Nephron progenitor cell (in vitro differentiated cells): ENCODE results near the gene CELF3.

Source experiments
- DNase-seq: peaks from one replicate; pipeline ENCODE4 v3.0.0; 2021
- H3K27ac Mint-ChIP-seq: 2 replicates; pipeline ENCODE4 v1.8.0; 2021; ENCODE audit warnings: mild to moderate bottlenecking, moderate library complexity, mixed read lengths
- H3K27me3 Mint-ChIP-seq: 2 replicates; pipeline ENCODE4 v1.8.0; 2021; ENCODE audit warnings: mild to moderate bottlenecking, low read depth, mixed read lengths; ENCODE audit not compliant: poor library complexity
- H3K36me3 Mint-ChIP-seq: 2 replicates; pipeline ENCODE4 v1.8.0; 2021; ENCODE audit warnings: low read depth, mixed read lengths
- H3K4me1 Mint-ChIP-seq: 2 replicates; pipeline ENCODE4 v1.8.0; 2021; ENCODE audit warnings: mixed read lengths
- H3K4me3 Mint-ChIP-seq: 2 replicates; pipeline ENCODE4 v1.8.0; 2021; ENCODE audit warnings: mild to moderate bottlenecking, moderate library complexity, mixed read lengths
- H3K9me3 Mint-ChIP-seq: 2 replicates; pipeline ENCODE4 v1.8.0; 2021; ENCODE audit warnings: mild to moderate bottlenecking, moderate library complexity, mixed read lengths
- TF ChIP-seq, protein P1 (sequence below): fragments of 200-600 bp; sonication (generic); IDR thresholded peaks from 2 replicates; pipeline ENCODE4 v1.5.0; 2021; ENCODE audit warnings: antibody characterized with exemption

CELF3 gene

DNA sequence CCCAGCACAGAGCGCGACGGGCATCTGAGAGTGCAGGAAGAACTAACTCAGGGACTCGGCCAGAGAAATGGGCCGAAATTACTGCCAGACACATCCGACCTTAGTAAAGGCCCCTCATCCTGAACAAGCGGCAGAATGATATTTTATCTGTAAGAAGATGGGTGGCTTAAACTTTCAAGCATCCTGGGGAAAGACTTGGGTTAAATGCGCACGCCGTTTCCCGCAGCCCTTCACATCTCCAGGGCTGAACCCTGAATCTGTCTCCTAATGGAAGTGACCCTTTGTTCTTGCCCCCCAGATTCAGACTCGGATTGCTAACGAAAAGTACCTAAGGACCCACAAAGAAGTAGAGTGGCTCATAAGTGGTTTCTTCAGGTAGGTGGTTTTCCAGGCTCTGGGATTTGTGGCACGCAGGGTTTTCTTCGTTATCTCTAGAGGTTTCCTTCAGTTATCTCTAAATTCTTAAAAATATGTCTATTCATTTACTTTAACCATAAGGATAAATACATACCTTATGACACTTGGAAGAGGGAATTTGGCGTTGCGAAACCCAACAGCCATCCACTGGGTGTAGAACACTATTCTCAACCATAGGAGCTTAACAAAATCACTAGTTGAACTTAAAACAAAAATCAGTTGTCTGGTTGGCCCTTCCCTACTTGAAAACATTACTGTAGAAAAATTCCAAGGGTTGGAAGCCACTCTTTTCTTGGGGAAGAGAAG, 5.3 kb upstream of the CELF3 start:
- H3K4me1 Mint-ChIP-seq = peaks cover 22% of the 10 kb centered on the region
- H3K27me3 Mint-ChIP-seq = peaks cover 85% of the 10 kb centered on the region
- peak overlapping the region; percentile 77 for H3K4me3 Mint-ChIP-seq
- TF ChIP-seq, protein P1, sequence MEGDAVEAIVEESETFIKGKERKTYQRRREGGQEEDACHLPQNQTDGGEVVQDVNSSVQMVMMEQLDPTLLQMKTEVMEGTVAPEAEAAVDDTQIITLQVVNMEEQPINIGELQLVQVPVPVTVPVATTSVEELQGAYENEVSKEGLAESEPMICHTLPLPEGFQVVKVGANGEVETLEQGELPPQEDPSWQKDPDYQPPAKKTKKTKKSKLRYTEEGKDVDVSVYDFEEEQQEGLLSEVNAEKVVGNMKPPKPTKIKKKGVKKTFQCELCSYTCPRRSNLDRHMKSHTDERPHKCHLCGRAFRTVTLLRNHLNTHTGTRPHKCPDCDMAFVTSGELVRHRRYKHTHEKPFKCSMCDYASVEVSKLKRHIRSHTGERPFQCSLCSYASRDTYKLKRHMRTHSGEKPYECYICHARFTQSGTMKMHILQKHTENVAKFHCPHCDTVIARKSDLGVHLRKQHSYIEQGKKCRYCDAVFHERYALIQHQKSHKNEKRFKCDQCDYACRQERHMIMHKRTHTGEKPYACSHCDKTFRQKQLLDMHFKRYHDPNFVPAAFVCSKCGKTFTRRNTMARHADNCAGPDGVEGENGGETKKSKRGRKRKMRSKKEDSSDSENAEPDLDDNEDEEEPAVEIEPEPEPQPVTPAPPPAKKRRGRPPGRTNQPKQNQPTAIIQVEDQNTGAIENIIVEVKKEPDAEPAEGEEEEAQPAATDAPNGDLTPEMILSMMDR = no peak
- H3K9me3 Mint-ChIP-seq = no peaks in the 10 kb centered on the region
- H3K36me3 Mint-ChIP-seq = no peaks in the 10 kb centered on the region
- H3K27ac Mint-ChIP-seq = no peak overlapping the region
- DNase-seq = no peak

DNA sequence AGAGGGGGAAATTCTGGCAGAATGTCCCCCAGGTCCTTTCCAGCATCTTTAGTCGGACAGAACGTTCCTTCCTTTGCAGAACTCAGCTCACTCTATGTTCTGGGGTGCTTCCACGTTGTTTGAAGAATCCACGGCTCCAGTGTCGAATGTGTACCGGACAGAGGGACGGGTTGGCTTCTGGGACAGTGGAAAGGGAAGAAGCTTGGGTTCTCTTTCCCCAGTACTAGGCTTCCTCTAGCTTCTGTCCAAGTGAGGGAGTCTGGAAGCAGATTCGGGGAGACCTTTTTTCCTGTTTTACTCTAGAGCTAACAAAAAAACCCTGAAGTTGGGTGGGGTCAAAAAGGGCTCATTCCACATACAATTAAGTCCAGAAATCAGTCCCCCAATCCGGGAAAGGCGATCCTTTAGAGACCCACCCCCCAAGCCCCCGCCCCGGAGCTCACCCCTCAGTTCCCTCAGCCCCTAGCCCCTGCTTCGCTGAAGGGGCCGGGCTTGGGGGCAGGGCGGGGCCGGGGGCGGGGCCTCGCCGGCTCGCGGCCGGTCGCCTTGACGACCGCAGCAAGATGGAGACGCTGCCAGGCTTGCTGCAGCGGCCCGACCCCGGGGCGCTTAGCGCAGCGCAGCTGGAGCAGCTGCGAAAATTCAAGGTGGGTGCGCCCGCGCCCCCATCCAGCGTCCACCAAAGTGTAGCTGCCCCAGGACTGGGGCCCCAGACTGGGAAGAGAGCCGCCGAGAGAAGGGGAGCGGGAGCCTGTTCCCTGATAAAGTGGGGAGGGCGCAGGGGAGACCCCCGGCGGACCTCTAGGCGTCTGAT, 4.6 kb upstream of the CELF3 start, which contains the start of gene RIIAD1:
Gene RIIAD1, plus strand, starts transcription at position 549 of the 814 bp plus-strand sequence. Its CDS starts 15 bp downstream, at position 564.
- peak; percentile 61 for DNase-seq
- H3K36me3 Mint-ChIP-seq = no peaks in the 10 kb centered on the region
- H3K27ac Mint-ChIP-seq = no peak within 1 kb of the TSS
- TF ChIP-seq, protein P1 = no peak
- no peaks in the 10 kb centered on the region for H3K9me3 Mint-ChIP-seq
- H3K4me3 Mint-ChIP-seq = peak within 1 kb of the TSS; percentile 77
- H3K27me3 Mint-ChIP-seq = peaks cover 84% of the 10 kb centered on the region
- peaks cover 27% of the 10 kb centered on the region for H3K4me1 Mint-ChIP-seq

DNA sequence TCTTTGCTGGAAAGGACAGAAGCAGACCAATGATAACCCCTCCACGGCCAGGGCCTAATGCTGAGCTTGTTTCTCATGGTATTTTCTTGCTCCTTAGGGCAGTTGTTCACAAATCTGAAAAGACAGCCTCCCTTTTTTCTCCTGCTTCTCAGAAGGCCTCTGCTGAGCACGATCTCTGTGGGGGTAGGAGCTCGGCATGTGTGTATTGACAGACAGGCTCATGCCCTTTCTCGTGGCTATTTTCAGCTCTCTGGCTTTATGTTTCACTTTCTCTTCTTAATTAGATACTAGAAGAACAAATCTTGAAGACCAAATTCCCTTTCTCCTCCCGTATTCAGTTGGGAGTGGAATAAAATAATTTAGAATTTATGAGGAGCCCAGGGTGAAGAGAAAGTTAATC, 4.0 kb upstream of the CELF3 start:
- Mint-ChIP-seq H3K36me3 (no peaks in the 10 kb centered on the region), H3K4me3 (no peak overlapping the region), H3K27ac (no peak overlapping the region), H3K27me3 (peaks cover 87% of the 10 kb centered on the region), H3K4me1 (peaks cover 33% of the 10 kb centered on the region), H3K9me3 (no peaks in the 10 kb centered on the region)
- TF ChIP-seq, protein P1 = no peak
- no peak for DNase-seq

DNA sequence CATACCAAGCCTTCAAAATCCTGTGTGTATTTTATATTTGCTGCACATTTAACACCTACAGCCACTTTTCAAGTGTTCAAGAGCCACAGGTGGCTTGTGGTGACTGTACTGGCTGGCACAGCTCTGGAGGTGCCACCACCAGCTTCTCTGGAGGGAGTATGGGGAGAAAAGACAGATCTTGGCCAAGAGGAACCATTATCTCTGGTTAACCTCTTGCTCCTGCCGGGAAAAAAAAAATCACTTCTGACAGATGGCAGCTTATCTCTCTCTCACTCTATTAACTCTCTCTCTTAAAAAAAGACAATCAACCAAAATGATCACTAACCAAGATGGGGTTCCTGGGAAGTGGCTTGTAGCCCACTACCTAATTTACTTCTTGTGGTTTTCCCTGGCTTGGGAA, 3.5 kb upstream of the CELF3 start:
- Mint-ChIP-seq H3K4me1 (peaks cover 33% of the 10 kb centered on the region), H3K4me3 (no peak overlapping the region), H3K36me3 (no peaks in the 10 kb centered on the region), H3K27ac (no peak overlapping the region), H3K27me3 (peaks cover 90% of the 10 kb centered on the region), H3K9me3 (no peaks in the 10 kb centered on the region)
- TF ChIP-seq, protein P1 = no peak
- no peak for DNase-seq

DNA sequence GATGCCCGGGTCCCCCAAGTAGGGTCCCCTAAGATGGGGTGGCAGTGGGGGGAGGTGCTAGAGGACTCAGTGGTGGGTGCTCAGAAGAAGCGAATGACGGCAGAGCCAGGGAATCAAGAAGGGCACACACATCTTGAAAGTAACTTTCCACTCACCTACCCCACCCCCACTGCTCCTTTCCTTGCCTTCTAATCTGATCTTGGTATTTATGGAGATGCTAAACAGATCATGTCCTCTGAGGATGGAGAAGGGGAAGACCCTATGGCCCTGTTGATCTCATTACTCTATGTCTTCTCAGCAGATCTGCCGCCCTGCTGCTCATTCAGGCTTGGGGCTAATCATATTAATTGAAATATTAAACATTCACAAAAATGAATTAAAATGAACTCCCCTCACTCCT, 2.1 kb upstream of the CELF3 start:
- TF ChIP-seq, protein P1 = no peak
- peaks cover 33% of the 10 kb centered on the region for H3K4me1 Mint-ChIP-seq
- H3K27me3 Mint-ChIP-seq = peaks cover 85% of the 10 kb centered on the region
- no peak for DNase-seq
- H3K9me3 Mint-ChIP-seq = no peaks in the 10 kb centered on the region
- no peak overlapping the region for H3K27ac Mint-ChIP-seq
- H3K4me3 Mint-ChIP-seq = no peak overlapping the region
- no peaks in the 10 kb centered on the region for H3K36me3 Mint-ChIP-seq
